IPS-20b (cell line): Measurements from ENCODE around the gene DHRS12.

Source experiments
- H3K27ac ChIP-seq: one replicate; pipeline ENCODE4 v1.5.1; 2013; ENCODE audit warnings: low read length
- H3K27me3 ChIP-seq: 2 replicates; pipeline ENCODE4 v1.6.1; 2013; ENCODE audit warnings: mild to moderate bottlenecking, low read length, inconsistent platforms; ENCODE audit not compliant: insufficient read depth
- H3K36me3 ChIP-seq: 2 replicates; pipeline ENCODE4 v1.6.1; 2013; ENCODE audit warnings: low read depth, mild to moderate bottlenecking, inconsistent platforms, low read length, moderate library complexity; ENCODE audit not compliant: insufficient read depth
- H3K4me1 ChIP-seq: 2 replicates; pipeline ENCODE4 v1.6.1; 2013; ENCODE audit warnings: mild to moderate bottlenecking, control low read depth, inconsistent platforms, low read length, moderate library complexity; ENCODE audit not compliant: insufficient read depth
- H3K4me3 ChIP-seq: 2 replicates; pipeline ENCODE4 v1.5.1; 2013; ENCODE audit warnings: mild to moderate bottlenecking, low read length, inconsistent platforms
- H3K9ac ChIP-seq: 2 replicates; pipeline ENCODE4 v1.6.1; 2013; ENCODE audit warnings: low read depth, mild to moderate bottlenecking, inconsistent platforms, low read length, moderate library complexity
- H3K9me3 ChIP-seq: 2 replicates; pipeline ENCODE4 v1.6.1; 2013; ENCODE audit warnings: mild to moderate bottlenecking, low read depth, low read length, inconsistent platforms; ENCODE audit not compliant: insufficient read depth

DHRS12 gene

GRCh38 chr13:51803422-51804294 is at the start of gene DHRS12:
TSS of gene DHRS12 (minus strand) at chr13:51804163. CDS start at chr13:51799659, 4,504 bp downstream.
- peak within 1 kb of the TSS; percentile 7 for H3K27ac ChIP-seq
- peak within 1 kb of the TSS; percentile 89 for H3K4me3 ChIP-seq
- no peaks in the 10 kb centered on the region for H3K36me3 ChIP-seq
- peak within 1 kb of the TSS; percentile 91 for H3K9ac ChIP-seq
- H3K9me3 ChIP-seq: no peaks in the 10 kb centered on the region
- H3K27me3 ChIP-seq: peaks cover 6% of the 10 kb centered on the region; the same call in 1 of the 2 replicates
- H3K4me1 ChIP-seq: peaks cover 37% of the 10 kb centered on the region

- Histone ChIP-seq H3K4me3 (no peak overlapping the region), H3K27me3 (no peaks in the 10 kb centered on the region), H3K4me1 (no peaks in the 10 kb centered on the region), H3K27ac (no peak overlapping the region), H3K9ac (no peak overlapping the region), H3K9me3 (peaks cover 9% of the 10 kb centered on the region), H3K36me3 (no peaks in the 10 kb centered on the region)
These were observed 45.5 kb upstream of the DHRS12 start for GRCh38 chr13:51849145-51850101.

GRCh38 chr13:51848674-51849073 is 44.7 kb upstream of the DHRS12 start:
- Histone ChIP-seq H3K9me3 (peaks cover 9% of the 10 kb centered on the region), H3K9ac (no peak overlapping the region), H3K36me3 (no peaks in the 10 kb centered on the region), H3K4me1 (no peaks in the 10 kb centered on the region), H3K27ac (no peak overlapping the region), H3K4me3 (no peak overlapping the region), H3K27me3 (no peaks in the 10 kb centered on the region)

- Histone ChIP-seq H3K27me3 (no peaks in the 10 kb centered on the region), H3K9ac (no peak overlapping the region), H3K4me3 (no peak overlapping the region), H3K9me3 (peaks cover 9% of the 10 kb centered on the region), H3K27ac (no peak overlapping the region), H3K36me3 (no peaks in the 10 kb centered on the region), H3K4me1 (no peaks in the 10 kb centered on the region)
These were observed 42.8 kb upstream of the DHRS12 start for GRCh38 chr13:51846756-51847155.

- peaks cover 9% of the 10 kb centered on the region for H3K9me3 ChIP-seq
- no peak overlapping the region for H3K9ac ChIP-seq
- no peak overlapping the region for H3K27ac ChIP-seq
- no peaks in the 10 kb centered on the region for H3K36me3 ChIP-seq
- no peaks in the 10 kb centered on the region for H3K27me3 ChIP-seq
- no peaks in the 10 kb centered on the region for H3K4me1 ChIP-seq
- no peak overlapping the region for H3K4me3 ChIP-seq
These were observed 41.8 kb upstream of the DHRS12 start for GRCh38 chr13:51845574-51846318.

GRCh38 chr13:51844862-51845573 is 41.1 kb upstream of the DHRS12 start, which contains the start of gene TMEM272:
TSS of gene TMEM272 (minus strand) at chr13:51845177. CDS start at chr13:51838530, 6,647 bp downstream.
- Histone ChIP-seq H3K4me3 (no peak within 1 kb of the TSS), H3K27ac (no peak within 1 kb of the TSS), H3K9ac (no peak within 1 kb of the TSS), H3K36me3 (no peaks in the 10 kb centered on the region), H3K9me3 (peaks cover 9% of the 10 kb centered on the region), H3K4me1 (no peaks in the 10 kb centered on the region), H3K27me3 (no peaks in the 10 kb centered on the region)

- Histone ChIP-seq H3K27ac (no peak overlapping the region), H3K9me3 (peaks cover 9% of the 10 kb centered on the region), H3K27me3 (no peaks in the 10 kb centered on the region), H3K4me3 (no peak overlapping the region), H3K9ac (no peak overlapping the region), H3K4me1 (no peaks in the 10 kb centered on the region), H3K36me3 (no peaks in the 10 kb centered on the region)
These were observed 39.6 kb upstream of the DHRS12 start for GRCh38 chr13:51843529-51843928.

GRCh38 chr13:51841732-51842131 is 37.8 kb upstream of the DHRS12 start:
- Histone ChIP-seq H3K9ac (no peak overlapping the region), H3K4me3 (no peak overlapping the region), H3K9me3 (no peaks in the 10 kb centered on the region), H3K36me3 (no peaks in the 10 kb centered on the region), H3K27ac (no peak overlapping the region), H3K4me1 (no peaks in the 10 kb centered on the region), H3K27me3 (no peaks in the 10 kb centered on the region)

GRCh38 chr13:51840917-51841316 is 37.0 kb upstream of the DHRS12 start:
- H3K4me1 ChIP-seq: no peaks in the 10 kb centered on the region
- H3K27me3 ChIP-seq: no peaks in the 10 kb centered on the region
- no peak overlapping the region for H3K9ac ChIP-seq
- no peak overlapping the region for H3K27ac ChIP-seq
- no peaks in the 10 kb centered on the region for H3K9me3 ChIP-seq
- H3K4me3 ChIP-seq: no peak overlapping the region
- H3K36me3 ChIP-seq: no peaks in the 10 kb centered on the region

- Histone ChIP-seq H3K4me1 (no peaks in the 10 kb centered on the region), H3K9me3 (no peaks in the 10 kb centered on the region), H3K27me3 (no peaks in the 10 kb centered on the region), H3K9ac (no peak overlapping the region), H3K4me3 (no peak overlapping the region), H3K27ac (no peak overlapping the region), H3K36me3 (no peaks in the 10 kb centered on the region)
These were observed 36.0 kb upstream of the DHRS12 start for GRCh38 chr13:51839711-51840540.
